HPDE6-E6E7 (cell line): ENCODE results near the gene ESYT3.
"Not testable (repeated sequence)": the region's sequence is repeated elsewhere in the genome, so short reads cannot be mapped to it uniquely, and the experiment has no call there.

Experiments used
- DNase-seq: peaks from one replicate; pipeline ENCODE4 v3.0.0; 2011; ENCODE audit warnings: missing footprints; ENCODE audit errors: extremely low spot score

ESYT3 gene

GRCh38 chr3:138492980-138493675 is 58.7 kb downstream of the ESYT3 start:
- DNase-seq: no peak

GRCh38 chr3:138493804-138494606 is 59.6 kb downstream of the ESYT3 start:
- DNase-seq: peak; percentile 27

- DNase-seq: no peak
Measured at GRCh38 chr3:138494607-138494929, 60.2 kb downstream of the ESYT3 start.

- not testable (repeated sequence) for DNase-seq
Measured at GRCh38 chr3:138495638-138496037, 61.2 kb downstream of the ESYT3 start.

GRCh38 chr3:138496436-138496835 is 62.0 kb downstream of the ESYT3 start:
- DNase-seq: no peak

GRCh38 chr3:138497021-138497420 is 62.6 kb downstream of the ESYT3 start:
- no peak for DNase-seq

GRCh38 chr3:138497851-138498250 is 63.4 kb downstream of the ESYT3 start:
- DNase-seq: no peak

GRCh38 chr3:138498991-138499390 is 64.6 kb downstream of the ESYT3 start:
- no peak for DNase-seq

GRCh38 chr3:138507524-138507923 is 73.1 kb downstream of the ESYT3 start:
- DNase-seq: no peak

- DNase-seq: no peak
Measured at GRCh38 chr3:138509586-138509985, 75.2 kb downstream of the ESYT3 start.

GRCh38 chr3:138511945-138512344 is 77.5 kb downstream of the ESYT3 start:
- no peak for DNase-seq

GRCh38 chr3:138513090-138513843 is 78.9 kb downstream of the ESYT3 start:
- DNase-seq: no peak

GRCh38 chr3:138521445-138521844 is 87.0 kb downstream of the ESYT3 start:
- DNase-seq: not testable (repeated sequence)
